AG04449 (cell line): ENCODE data around the gene RNLS.
"Not testable (repeated sequence)": the region's sequence is repeated elsewhere in the genome, so short reads cannot be mapped to it uniquely, and the experiment has no call there.

Source experiments
- CTCF ChIA-PET: fragments of 350-600 bp; formaldehyde crosslinking; extraction: SDS; loops from one replicate; lab custom pipeline; 2021; ENCODE audit warnings: antibody characterized with exemption; lab: Yijun Ruan, JAX
- POLR2A ChIA-PET: fragments of 400-600, 350-600 bp; formaldehyde crosslinking; extraction: SDS; loops from one replicate; lab custom pipeline; 2020; ENCODE audit warnings: antibody characterized with exemption, inconsistent platforms; lab: Yijun Ruan, JAX
- DNase-seq: peaks from one replicate; pipeline ENCODE4 v3.0.0-alpha.2; 2010; ENCODE audit warnings: low read depth, low spot score
- H3K4me3 ChIP-seq: 2 replicates; pipeline ENCODE4 v1.5.1; 2011; ENCODE audit warnings: low read depth, mild to moderate bottlenecking, control low read depth, low read length
- TF ChIP-seq, protein P1 (sequence below): IDR thresholded peaks from one replicate; pipeline ENCODE4 v1.5.1; 2011; ENCODE audit warnings: mild to moderate bottlenecking, moderate library complexity, low read length, control low read depth, inconsistent platforms; ENCODE audit not compliant: insufficient read depth; ENCODE audit errors: missing control alignments

Gene RNLS

DNA sequence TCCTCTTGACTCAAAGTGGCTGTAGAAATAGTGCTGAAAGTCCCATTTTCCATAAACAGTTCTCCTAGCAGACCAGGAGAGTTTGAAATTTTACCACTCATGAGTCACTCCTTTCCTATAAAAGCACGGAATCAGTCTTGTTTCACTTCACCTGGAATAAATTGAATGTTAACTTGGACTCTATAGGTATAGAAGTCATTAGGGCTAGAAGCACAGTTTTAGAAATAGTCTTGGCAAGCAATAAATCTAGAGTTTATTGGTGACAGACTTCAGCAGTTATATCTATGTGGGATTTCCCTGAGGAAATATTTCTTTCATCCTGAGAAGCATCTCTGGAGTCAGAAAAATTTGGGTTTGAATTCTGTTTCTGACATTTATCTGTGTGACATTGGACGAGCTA, 212.4 kb downstream of the RNLS start:
- DNase-seq: no peak
- ChIA-PET CTCF (interaction anchor here (0.8 kb wide), 1 partner anchor 110 kb away, joined by 3 read pairs; no protein-coding TSS in a partner anchor), POLR2A (no interaction called here)
- TF ChIP-seq, protein P1, sequence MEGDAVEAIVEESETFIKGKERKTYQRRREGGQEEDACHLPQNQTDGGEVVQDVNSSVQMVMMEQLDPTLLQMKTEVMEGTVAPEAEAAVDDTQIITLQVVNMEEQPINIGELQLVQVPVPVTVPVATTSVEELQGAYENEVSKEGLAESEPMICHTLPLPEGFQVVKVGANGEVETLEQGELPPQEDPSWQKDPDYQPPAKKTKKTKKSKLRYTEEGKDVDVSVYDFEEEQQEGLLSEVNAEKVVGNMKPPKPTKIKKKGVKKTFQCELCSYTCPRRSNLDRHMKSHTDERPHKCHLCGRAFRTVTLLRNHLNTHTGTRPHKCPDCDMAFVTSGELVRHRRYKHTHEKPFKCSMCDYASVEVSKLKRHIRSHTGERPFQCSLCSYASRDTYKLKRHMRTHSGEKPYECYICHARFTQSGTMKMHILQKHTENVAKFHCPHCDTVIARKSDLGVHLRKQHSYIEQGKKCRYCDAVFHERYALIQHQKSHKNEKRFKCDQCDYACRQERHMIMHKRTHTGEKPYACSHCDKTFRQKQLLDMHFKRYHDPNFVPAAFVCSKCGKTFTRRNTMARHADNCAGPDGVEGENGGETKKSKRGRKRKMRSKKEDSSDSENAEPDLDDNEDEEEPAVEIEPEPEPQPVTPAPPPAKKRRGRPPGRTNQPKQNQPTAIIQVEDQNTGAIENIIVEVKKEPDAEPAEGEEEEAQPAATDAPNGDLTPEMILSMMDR: no peak
- H3K4me3 ChIP-seq: no peak overlapping the region

DNA sequence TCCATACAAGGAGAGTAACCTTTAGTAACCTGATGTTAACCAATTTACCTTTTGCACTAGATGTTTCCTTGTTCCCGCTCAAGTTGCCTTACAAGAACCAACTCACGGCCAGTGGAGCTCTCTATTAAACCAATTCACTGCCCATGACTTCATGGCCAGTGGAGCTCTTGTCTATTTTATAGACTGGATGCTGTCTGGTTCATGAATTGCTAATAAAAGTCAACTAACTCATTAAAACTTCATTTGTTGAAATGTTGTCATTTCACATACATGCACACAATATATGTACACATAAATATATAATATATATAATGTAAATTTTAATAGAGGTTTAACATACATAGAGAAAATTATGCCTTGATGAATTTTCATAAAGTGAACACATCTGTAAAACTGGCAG, 216.3 kb downstream of the RNLS start:
- ChIA-PET CTCF (interaction anchor here (0.6 to 1.1 kb wide), 2 partner anchors 14 to 23 kb away, joined by 4 read pairs; no protein-coding TSS in a partner anchor), POLR2A (no interaction called here)
- DNase-seq: no peak
- no peak overlapping the region for H3K4me3 ChIP-seq
- TF ChIP-seq, protein P1: no peak

DNA sequence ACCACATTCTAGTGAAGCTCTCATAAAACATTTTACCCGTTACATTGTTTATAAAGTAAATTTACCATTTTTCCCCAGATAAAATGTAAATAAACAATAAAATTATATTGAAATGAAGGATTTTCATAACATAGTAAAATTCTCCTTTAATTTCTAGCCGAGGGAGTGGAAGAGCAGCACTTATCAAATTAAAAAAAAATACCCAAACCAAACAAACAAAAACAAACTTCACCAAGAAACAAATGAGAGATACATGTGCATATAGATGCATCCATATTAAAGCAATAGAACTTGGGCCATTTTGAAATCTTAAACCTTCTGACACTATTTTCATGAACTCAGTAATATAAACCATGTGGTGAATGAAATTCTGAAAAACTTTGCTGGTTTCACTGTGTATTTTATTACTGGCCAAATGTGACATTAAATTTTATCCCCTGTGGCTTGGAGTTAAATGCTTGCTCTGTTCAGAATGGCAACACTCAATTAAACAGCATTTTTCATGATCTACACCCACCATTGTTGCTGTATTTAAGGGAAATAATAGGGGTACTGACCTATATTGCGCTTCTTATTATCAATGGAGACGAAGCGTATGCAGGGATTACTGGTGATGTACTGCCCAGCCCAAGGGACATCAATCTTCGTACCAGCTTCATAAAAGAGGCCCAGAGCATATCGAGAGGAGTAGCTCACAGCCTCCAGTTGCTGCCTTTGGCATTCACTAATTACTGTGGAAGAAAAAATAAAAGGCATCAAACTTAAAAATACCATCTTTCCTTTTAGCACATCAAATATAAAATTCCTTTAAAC, 220.9 kb downstream of the RNLS start:
- ChIA-PET POLR2A (no interaction called here), CTCF (no interaction called here)
- TF ChIP-seq, protein P1: no peak
- H3K4me3 ChIP-seq: no peak overlapping the region
- no peak for DNase-seq

DNA sequence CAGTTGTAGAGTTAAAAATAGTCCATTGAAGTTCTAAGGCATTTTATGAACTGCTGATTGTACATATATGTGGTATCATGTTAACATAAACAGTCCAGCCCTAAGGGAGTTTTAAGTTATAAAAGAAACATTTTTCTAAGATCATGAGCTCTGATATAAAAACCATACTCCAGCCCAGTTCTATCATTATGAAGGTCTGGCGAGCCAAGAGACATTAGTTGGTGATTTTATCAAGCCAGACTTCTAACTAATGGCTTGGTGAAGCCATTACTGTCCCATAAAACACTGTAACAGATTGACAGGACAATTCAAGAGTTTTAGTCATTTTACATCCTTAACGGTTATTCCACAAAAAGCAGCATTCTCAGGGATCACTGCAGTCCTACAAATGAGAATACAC, 221.6 kb downstream of the RNLS start:
- POLR2A ChIA-PET: no interaction called here
- CTCF ChIA-PET: no interaction called here
- TF ChIP-seq, protein P1: no peak
- no peak overlapping the region for H3K4me3 ChIP-seq
- DNase-seq: no peak

DNA sequence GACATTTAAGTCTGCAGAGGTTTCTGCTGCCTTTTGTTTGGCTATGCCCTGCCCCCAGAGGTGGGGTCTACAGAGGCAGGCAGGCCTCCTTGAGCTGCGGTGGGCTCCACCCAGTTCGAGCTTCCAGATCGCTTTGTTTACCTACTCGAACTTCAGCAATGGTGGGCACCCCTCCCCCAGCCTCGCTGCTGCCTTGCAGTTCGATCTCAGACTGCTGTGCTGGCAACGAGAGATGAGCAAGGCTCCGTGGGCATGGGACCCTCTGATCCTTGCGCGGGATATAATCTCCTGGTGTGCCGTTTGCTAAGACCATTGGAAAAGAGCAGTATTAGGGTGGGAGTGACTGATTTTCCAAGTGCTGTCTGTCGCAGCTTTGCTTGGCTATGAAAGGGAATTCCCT, 227.4 kb downstream of the RNLS start:
- CTCF ChIA-PET, DNase-seq, POLR2A ChIA-PET, H3K4me3 ChIP-seq: not testable (repeated sequence)

DNA sequence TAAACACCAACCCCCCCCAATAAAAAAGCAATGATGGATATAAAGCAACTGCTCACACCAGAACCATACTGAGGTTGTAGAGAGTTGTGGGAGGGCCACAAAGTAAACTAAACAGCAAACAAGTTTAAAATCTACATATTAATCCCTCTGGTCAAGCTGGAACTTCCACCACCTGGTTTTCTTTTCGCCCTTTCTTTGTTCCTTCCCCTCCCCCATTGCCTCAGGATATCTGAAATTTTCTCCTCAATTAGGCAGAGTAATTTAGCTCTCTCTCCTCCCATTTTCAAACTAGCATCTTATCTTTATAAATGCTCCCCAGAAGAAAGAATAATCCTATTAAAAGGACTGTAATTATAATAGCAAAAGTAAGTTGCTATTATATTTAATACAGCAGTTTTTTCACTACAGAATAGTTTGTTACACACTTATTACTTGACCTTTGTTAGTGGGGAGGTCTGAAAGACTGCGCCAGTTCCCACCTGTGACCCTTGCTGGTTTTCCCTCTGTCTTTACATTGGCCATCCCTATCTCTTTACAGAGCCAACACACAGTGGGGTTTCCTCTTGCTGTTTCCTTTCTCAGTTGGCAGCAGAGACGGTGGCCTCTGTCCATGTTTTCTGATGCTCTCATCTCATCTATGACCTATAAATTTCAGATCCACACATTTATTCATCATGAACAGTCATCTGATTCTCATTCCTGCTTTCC, 235.4 kb downstream of the RNLS start:
- CTCF ChIA-PET: no interaction called here
- no peak overlapping the region for H3K4me3 ChIP-seq
- POLR2A ChIA-PET: no interaction called here
- no peak for DNase-seq
- TF ChIP-seq, protein P1: no peak
